K562 (cell line): ENCODE measurements around the gene SCYL1. TPM values are rescaled to one million over a fixed set of nuclear protein-coding genes. Genes with fewer than 3 reads are reported as not detected.

Experiments
- BRD4 ChIP-seq: fragments of 200-600 bp; sonication (generic); IDR thresholded peaks from 2 replicates; pipeline ENCODE4 v1.6.1; 2017; ENCODE audit warnings: inconsistent platforms
- CHD1 ChIP-seq: fragments of 200-600 bp; sonication (generic); IDR thresholded peaks from one replicate; pipeline ENCODE4 v1.6.1; 2012; ENCODE audit warnings: mild to moderate bottlenecking, moderate library complexity, low read length, inconsistent platforms
- ELF1 ChIP-seq: fragments of 200-800 bp; sonication (Bioruptor generic); IDR thresholded peaks from 2 replicates; pipeline ENCODE4 v1.6.1; 2016; ENCODE audit warnings: missing genetic modification characterization, missing compliant biosample characterization
- ELF4 ChIP-seq: fragments of 450-650 bp; formaldehyde crosslinking; IDR thresholded peaks from 2 replicates; pipeline ENCODE4 v1.4.0; 2022; ENCODE audit warnings: missing genetic modification characterization
- HDAC2 ChIP-seq: fragments of 450-650 bp; IDR thresholded peaks from 2 replicates; pipeline ENCODE4 v1.6.1; 2016; ENCODE audit warnings: mild to moderate bottlenecking
- HNRNPLL ChIP-seq: fragments of 200-400 bp; formaldehyde crosslinking; IDR thresholded peaks from 2 replicates; pipeline ENCODE4 v1.6.1; 2017; ENCODE audit warnings: low read length, low read depth, mild to moderate bottlenecking; ENCODE audit not compliant: poor library complexity, severe bottlenecking
- HNRNPUL1 ChIP-seq: fragments of 200-400 bp; formaldehyde crosslinking; IDR thresholded peaks from 2 replicates; pipeline ENCODE4 v1.6.1; 2017; ENCODE audit warnings: low read length
- IRF9 ChIP-seq: fragments of 450-650 bp; IDR thresholded peaks from 2 replicates; pipeline ENCODE4 v1.6.1; 2016; ENCODE audit warnings: missing biosample characterization, missing genetic modification characterization
- KLF6 ChIP-seq: fragments of 250-450 bp; sonication (Bioruptor Pico); IDR thresholded peaks from 2 replicates; pipeline ENCODE4 v1.4.0; 2020; ENCODE audit warnings: mild to moderate bottlenecking, moderate library complexity, borderline replicate concordance
- MXD1 ChIP-seq: fragments of 250-450 bp; sonication (Bioruptor Pico); IDR thresholded peaks from 2 replicates; pipeline ENCODE4 v1.8.0; 2021; ENCODE audit warnings: borderline replicate concordance, mild to moderate bottlenecking, moderate library complexity; ENCODE audit not compliant: poor library complexity, severe bottlenecking
- NFRKB ChIP-seq: fragments of 450-650 bp; IDR thresholded peaks from 2 replicates; pipeline ENCODE4 v1.6.1; 2016; ENCODE audit warnings: low read depth
- SIRT6 ChIP-seq: IDR thresholded peaks from one replicate; pipeline ENCODE4 v1.6.1; 2012; ENCODE audit warnings: low read depth, mild to moderate bottlenecking, control low read depth, inconsistent platforms, low read length, moderate library complexity
- SMARCA4 ChIP-seq: fragments of 450-650 bp; IDR thresholded peaks from 2 replicates; pipeline ENCODE4 v1.6.1; 2016
- SRSF7 ChIP-seq: fragments of 200-400 bp; formaldehyde crosslinking; optimal IDR thresholded peaks from 2 replicates; pipeline ENCODE3; 2017; ENCODE audit warnings: mild to moderate bottlenecking, low read depth, low read length
- TARDBP ChIP-seq: fragments of 450-650 bp; IDR thresholded peaks from 2 replicates; pipeline ENCODE4 v1.6.1; 2016
- YY1 ChIP-seq, 3 experiments: IDR thresholded peaks; 2 replicates each; pipeline ENCODE4 v1.6.1; 2011; ENCODE audit warnings: low read length in 2 of 3, mild to moderate bottlenecking in 2 of 3, moderate library complexity in 2 of 3, borderline replicate concordance in 1 of 3, control low read depth in 1 of 3, low read depth in 1 of 3; ENCODE audit not compliant: insufficient read depth in 3 of 3, insufficient replicate concordance in 2 of 3, control insufficient read depth in 1 of 3, insufficient read length in 1 of 3; ENCODE audit errors: extremely low read depth in 1 of 3
- ZNF23 ChIP-seq: fragments of 250-450 bp; sonication (Bioruptor Pico); IDR thresholded peaks from 2 replicates; pipeline ENCODE4 v1.4.0; 2020; ENCODE audit warnings: mild to moderate bottlenecking
- ZNF592 ChIP-seq: fragments of 450-650 bp; IDR thresholded peaks from 2 replicates; pipeline ENCODE4 v1.6.1; 2017; ENCODE audit warnings: antibody characterized with exemption, mild to moderate bottlenecking
- ZNF609 ChIP-seq: sonication (generic); formaldehyde crosslinking; IDR thresholded peaks from 2 replicates; pipeline ENCODE4 v1.8.1; 2023; ENCODE audit warnings: missing genetic modification reagents, mild to moderate bottlenecking, borderline replicate concordance
- polyA plus RNA-seq, 8 experiments: library from polyadenylated mRNA; depleted of rRNA in 4 of 8; stranded (reverse) in 5 of 8; unstranded in 3 of 8; fragments of >200 nt; fragmentation: Nextera tagmentation in 2 of 8; fragmentation: Illumina TruSeq in 1 of 8; extraction: Ambion mirVana in 2 of 8; extraction: Trizol in 1 of 8; gene quantifications; 2 replicates each; pipeline versions ENCODE4 v1.2.1 to v1.2.3, GENCODE V29; 2011 to 2014; ENCODE audit warnings: inconsistent platforms in 1 of 8, missing spikeins in 1 of 8
- total RNA-seq, 7 experiments: library from RNA; depleted of rRNA in 6 of 7; stranded (reverse); fragments of >200 nt in 6 of 7; fragmentation: Illumina TruSeq in 2 of 7; extraction: Trizol in 2 of 7; gene quantifications; 2 replicates each; pipeline versions ENCODE4 v1.2.1 to v1.2.3, GENCODE V29; 2011 to 2021; ENCODE audit warnings: low replicate concordance in 1 of 7

Gene SCYL1
- total and polyA plus RNA-seq, 9 of the 15 experiments (the other 6 are each of a cell fraction or from before 2014, with no cell fraction given), result 1.9 to 145 (median 57.6) TPM

- TF ChIP-seq YY1 (IDR thresholded peaks at IDR 0.05; ENCODE audit: borderline replicate concordance in 1 of 3, control insufficient read depth in 1 of 3, extremely low read depth in 1 of 3, insufficient read depth in 3 of 3, insufficient read length in 1 of 3, insufficient replicate concordance in 2 of 3, low read depth in 1 of 3, low read length in 2 of 3) (no peak), MXD1 (CRISPR knock-in tag) (no peak), HNRNPLL (no peak), CHD1 (no peak), HNRNPUL1 (no peak), ELF4 (CRISPR knock-in tag) (no peak), SIRT6 (no peak), ZNF592 (peak; percentile 65), ELF1 (tag) (peak; percentile 65; the same call in 1 of the 2 replicates), KLF6 (CRISPR knock-in tag) (no peak), SMARCA4 (peak; percentile 54), TARDBP (no peak), IRF9 (no peak), SRSF7 (no peak), HDAC2 (peak; percentile 26; the same call in 1 of the 2 replicates), BRD4 (peak; percentile 99; the same call in 1 of the 2 replicates), ZNF609 (CRISPR knock-in tag) (no peak), ZNF23 (no peak), NFRKB (peak; percentile 100)
Measured at GRCh38 chr11:65498727-65498976, 26.2 kb upstream of the SCYL1 start (continued).
